Mesenchymal stem cell (in vitro differentiated cells and primary cell): ENCODE results near the gene PTPRN2.

Experiments used
- DNase-seq: peaks from one replicate; pipeline ENCODE4 v3.0.0-alpha.2; 2013
- H2AFZ ChIP-seq: one replicate; pipeline ENCODE4 v1.6.1; 2013; ENCODE audit warnings: low read depth, mild to moderate bottlenecking, control low read depth, inconsistent platforms, low read length, moderate library complexity
- H2AK5ac ChIP-seq: 2 replicates; pipeline ENCODE4 v1.6.1; 2013; ENCODE audit warnings: low read length, moderate library complexity, mild to moderate bottlenecking, inconsistent platforms; ENCODE audit not compliant: severe bottlenecking
- H2BK120ac ChIP-seq: one replicate; pipeline ENCODE4 v1.6.1; 2013; ENCODE audit warnings: low read depth, mild to moderate bottlenecking, inconsistent platforms, low read length, moderate library complexity
- H2BK12ac ChIP-seq, 2 experiments: one replicate each; pipeline ENCODE4 v1.6.1; 2013; ENCODE audit warnings: inconsistent platforms in 2 of 2, low read length in 2 of 2, mild to moderate bottlenecking in 2 of 2, moderate library complexity in 2 of 2, control low read depth in 1 of 2
- H2BK15ac ChIP-seq: one replicate; pipeline ENCODE4 v1.6.1; 2013; ENCODE audit warnings: mild to moderate bottlenecking, low read depth, inconsistent platforms; ENCODE audit not compliant: poor library complexity, severe bottlenecking
- H2BK5ac ChIP-seq: 2 replicates; pipeline ENCODE4 v1.6.1; 2013; ENCODE audit warnings: low read depth, mild to moderate bottlenecking, low read length, control low read depth, inconsistent platforms; ENCODE audit not compliant: poor library complexity, severe bottlenecking
- H3K14ac ChIP-seq, 2 experiments: one replicate each; pipeline ENCODE4 v1.6.1; 2013; ENCODE audit warnings: inconsistent platforms in 2 of 2, low read length in 2 of 2, control low read depth in 1 of 2, mild to moderate bottlenecking in 1 of 2, moderate library complexity in 1 of 2
- H3K18ac ChIP-seq, 2 experiments: one replicate each; pipeline ENCODE4 v1.6.1; 2013; ENCODE audit warnings: inconsistent platforms in 2 of 2, low read length in 2 of 2, control low read depth in 1 of 2, low read depth in 1 of 2, mild to moderate bottlenecking in 1 of 2
- H3K23ac ChIP-seq, 2 experiments: one replicate each; pipeline ENCODE4 v1.6.1; 2013; ENCODE audit warnings: inconsistent platforms in 2 of 2, low read length in 2 of 2, mild to moderate bottlenecking in 2 of 2, moderate library complexity in 2 of 2, control low read depth in 1 of 2
- H3K27ac ChIP-seq: 2 replicates; pipeline ENCODE4 v1.5.1; 2013; ENCODE audit warnings: mild to moderate bottlenecking, moderate library complexity, low read length, control low read depth, inconsistent platforms; ENCODE audit not compliant: poor library complexity, severe bottlenecking
- H3K27me3 ChIP-seq, 2 experiments: 2 replicates each; pipeline versions ENCODE4 v1.6.1 to v1.7.0; 2013; ENCODE audit warnings: low read length in 2 of 2, mild to moderate bottlenecking in 2 of 2, moderate library complexity in 2 of 2, control low read depth in 1 of 2, inconsistent platforms in 1 of 2; ENCODE audit not compliant: control insufficient read depth in 1 of 2, insufficient read depth in 1 of 2
- H3K36me3 ChIP-seq, 2 experiments: 2 replicates each; pipeline versions ENCODE4 v1.6.1 to v1.7.0; 2013; ENCODE audit warnings: low read length in 2 of 2, control low read depth in 1 of 2, inconsistent platforms in 1 of 2, low read depth in 1 of 2, mild to moderate bottlenecking in 1 of 2; ENCODE audit not compliant: insufficient read depth in 2 of 2, control insufficient read depth in 1 of 2
- H3K4ac ChIP-seq, 2 experiments: one replicate each; pipeline ENCODE4 v1.6.1; 2013; ENCODE audit warnings: inconsistent platforms in 2 of 2, low read length in 2 of 2, mild to moderate bottlenecking in 2 of 2, moderate library complexity in 2 of 2, control low read depth in 1 of 2, low read depth in 1 of 2
- H3K4me1 ChIP-seq: 2 replicates; pipeline ENCODE4 v1.6.1; 2013; ENCODE audit warnings: low read depth, low read length, control low read depth; ENCODE audit not compliant: control insufficient read depth, insufficient read depth
- H3K4me2 ChIP-seq: 2 replicates; pipeline ENCODE4 v1.6.1; 2013; ENCODE audit warnings: low read length, mild to moderate bottlenecking, inconsistent platforms; ENCODE audit not compliant: poor library complexity, severe bottlenecking
- H3K4me3 ChIP-seq, 2 experiments: 2 replicates each; pipeline versions ENCODE4 v1.5.1 to v1.7.0; 2013; ENCODE audit warnings: low read length in 2 of 2, mild to moderate bottlenecking in 2 of 2, control low read depth in 1 of 2, low read depth in 1 of 2; ENCODE audit not compliant: insufficient read depth in 1 of 2
- H3K79me1 ChIP-seq: replicated peaks from 2 replicates; pipeline ENCODE4 v1.6.1; 2013; ENCODE audit warnings: mild to moderate bottlenecking, control low read depth, low read length, inconsistent platforms; ENCODE audit not compliant: poor library complexity, severe bottlenecking
- H3K9ac ChIP-seq: 2 replicates; pipeline ENCODE4 v1.7.0; 2013; ENCODE audit warnings: mild to moderate bottlenecking, low read length, moderate library complexity
- H3K9me3 ChIP-seq: 2 replicates; pipeline ENCODE4 v1.7.0; 2013; ENCODE audit warnings: mild to moderate bottlenecking, low read length; ENCODE audit not compliant: control insufficient read depth
- H4K8ac ChIP-seq: one replicate; pipeline ENCODE4 v1.6.1; 2013; ENCODE audit warnings: inconsistent platforms, mild to moderate bottlenecking, low read length, moderate library complexity
- H4K91ac ChIP-seq: one replicate; pipeline ENCODE4 v1.6.1; 2013; ENCODE audit warnings: mild to moderate bottlenecking, low read length, inconsistent platforms
- WGBS: methylation state at CpG from one replicate; pipeline ENCODE4 v1.1.7; 2013; ENCODE audit warnings: mixed read lengths; 5-methylcytosine and 5-hydroxymethylcytosine counted together

Gene PTPRN2

GRCh38 chr7:157774495-157774894, 813.1 kb downstream of the PTPRN2 start:
- Histone ChIP-seq H3K18ac (no peak overlapping the region), H3K23ac (no peak overlapping the region), H3K9ac (no peak overlapping the region), H3K9me3 (peaks cover 10% of the 10 kb centered on the region), H3K4me2 (no peak overlapping the region), H3K27me3 (no peaks in the 10 kb centered on the region), H4K91ac (no peak overlapping the region), H2AK5ac (no peak overlapping the region), H2BK5ac (no peak overlapping the region), H2BK15ac (no peak overlapping the region), H2BK12ac (no peak overlapping the region), H3K36me3 (no peaks in the 10 kb centered on the region), H3K4me1 (no peaks in the 10 kb centered on the region), H3K79me1 (no peaks in the 10 kb centered on the region), H2BK120ac (no peak overlapping the region), H2AFZ (no peak overlapping the region), H3K4me3 (no peak overlapping the region), H4K8ac (no peak overlapping the region), H3K4ac (no peak overlapping the region), H3K14ac (no peak overlapping the region), H3K27ac (no peak overlapping the region)
- WGBS: 85% methylated on average over 11 of the region's 11 CpGs
- no peak for DNase-seq

GRCh38 chr7:157773361-157773760, 814.3 kb downstream of the PTPRN2 start:
- Histone ChIP-seq H3K4me3 (no peak overlapping the region), H4K8ac (no peak overlapping the region), H3K9ac (no peak overlapping the region), H3K4me2 (no peak overlapping the region), H3K79me1 (no peaks in the 10 kb centered on the region), H3K14ac (no peak overlapping the region), H2AK5ac (no peak overlapping the region), H3K18ac (no peak overlapping the region), H3K4ac (no peak overlapping the region), H3K23ac (no peak overlapping the region), H3K27me3 (no peaks in the 10 kb centered on the region), H4K91ac (no peak overlapping the region), H2BK12ac (no peak overlapping the region), H2BK15ac (no peak overlapping the region), H3K36me3 (no peaks in the 10 kb centered on the region), H3K27ac (no peak overlapping the region), H2BK120ac (no peak overlapping the region), H3K9me3 (peaks cover 10% of the 10 kb centered on the region), H2BK5ac (no peak overlapping the region), H3K4me1 (no peaks in the 10 kb centered on the region), H2AFZ (no peak overlapping the region)
- 83% methylated on average over 8 of the region's 9 CpGs for WGBS
- DNase-seq: no peak

- H3K18ac ChIP-seq: no peak overlapping the region
- no peak overlapping the region for H2AFZ ChIP-seq
- WGBS: 88% methylated on average over 21 of the region's 21 CpGs
- H3K27me3 ChIP-seq: no peaks in the 10 kb centered on the region
- no peak overlapping the region for H4K91ac ChIP-seq
- no peak overlapping the region for H2AK5ac ChIP-seq
- no peak for DNase-seq
- no peak overlapping the region for H3K4me3 ChIP-seq
- no peak overlapping the region for H2BK120ac ChIP-seq
- H2BK5ac ChIP-seq: no peak overlapping the region
- H3K36me3 ChIP-seq: no peaks in the 10 kb centered on the region
- H3K9me3 ChIP-seq: peaks cover 10% of the 10 kb centered on the region
- H2BK12ac ChIP-seq: no peak overlapping the region
- no peaks in the 10 kb centered on the region for H3K4me1 ChIP-seq
- no peak overlapping the region for H3K27ac ChIP-seq
- no peak overlapping the region for H3K4ac ChIP-seq
- H3K79me1 ChIP-seq: no peaks in the 10 kb centered on the region
- H4K8ac ChIP-seq: no peak overlapping the region
- no peak overlapping the region for H3K14ac ChIP-seq
- H3K9ac ChIP-seq: no peak overlapping the region
- H2BK15ac ChIP-seq: no peak overlapping the region
- no peak overlapping the region for H3K23ac ChIP-seq
- no peak overlapping the region for H3K4me2 ChIP-seq
These were observed 815.0 kb downstream of the PTPRN2 start for GRCh38 chr7:157772486-157773130.

- no peak overlapping the region for H2BK12ac ChIP-seq
- H3K18ac ChIP-seq: no peak overlapping the region
- no peak for DNase-seq
- 80% methylated on average over 6 of the region's 6 CpGs for WGBS
- H3K4me2 ChIP-seq: no peak overlapping the region
- H3K27ac ChIP-seq: no peak overlapping the region
- H3K4me1 ChIP-seq: no peaks in the 10 kb centered on the region
- no peak overlapping the region for H2AK5ac ChIP-seq
- H3K4ac ChIP-seq: no peak overlapping the region
- H3K9ac ChIP-seq: no peak overlapping the region
- H3K4me3 ChIP-seq: no peak overlapping the region
- H4K8ac ChIP-seq: no peak overlapping the region
- H3K23ac ChIP-seq: no peak overlapping the region
- H2AFZ ChIP-seq: no peak overlapping the region
- no peak overlapping the region for H2BK5ac ChIP-seq
- no peaks in the 10 kb centered on the region for H3K27me3 ChIP-seq
- no peak overlapping the region for H2BK120ac ChIP-seq
- H3K36me3 ChIP-seq: no peaks in the 10 kb centered on the region
- no peak overlapping the region for H2BK15ac ChIP-seq
- H3K79me1 ChIP-seq: no peaks in the 10 kb centered on the region
- no peak overlapping the region for H3K14ac ChIP-seq
- H4K91ac ChIP-seq: no peak overlapping the region
- H3K9me3 ChIP-seq: peaks cover 10% of the 10 kb centered on the region
These were observed 815.9 kb downstream of the PTPRN2 start for GRCh38 chr7:157771689-157772088.
